Trophoblast cell (in vitro differentiated cells and primary cell): ENCODE measurements around the gene TUBA8.
"Not testable (repeated sequence)": the region's sequence is repeated elsewhere in the genome, so short reads cannot be mapped to it uniquely, and the experiment has no call there.

Experiments
- DNase-seq, 2 donors: peaks; one replicate each; pipeline ENCODE4 v3.0.0-alpha.2; 2016
- H2AFZ ChIP-seq: 2 replicates; pipeline ENCODE4 v1.6.1; 2013; ENCODE audit warnings: low read length, moderate library complexity, mild to moderate bottlenecking; ENCODE audit not compliant: insufficient read depth, poor library complexity
- H2AK5ac ChIP-seq: 2 replicates; pipeline ENCODE4 v1.6.1; 2013; ENCODE audit warnings: mild to moderate bottlenecking, low read length
- H2BK120ac ChIP-seq: 2 replicates; pipeline ENCODE4 v1.6.1; 2013; ENCODE audit warnings: low read length, mild to moderate bottlenecking, moderate library complexity; ENCODE audit not compliant: insufficient read depth, poor library complexity
- H2BK12ac ChIP-seq: 2 replicates; pipeline ENCODE4 v1.6.1; 2013; ENCODE audit warnings: mild to moderate bottlenecking, low read length, moderate library complexity
- H2BK5ac ChIP-seq: 2 replicates; pipeline ENCODE4 v1.6.1; 2013; ENCODE audit warnings: low read length, low read depth, moderate library complexity, mild to moderate bottlenecking; ENCODE audit not compliant: poor library complexity
- H3K14ac ChIP-seq: 2 replicates; pipeline ENCODE4 v1.6.1; 2013; ENCODE audit warnings: mild to moderate bottlenecking, low read length
- H3K18ac ChIP-seq: 2 replicates; pipeline ENCODE4 v1.6.1; 2013; ENCODE audit warnings: mild to moderate bottlenecking, low read length
- H3K23ac ChIP-seq: 2 replicates; pipeline ENCODE4 v1.6.1; 2013; ENCODE audit warnings: low read length
- H3K27ac ChIP-seq: 2 replicates; pipeline ENCODE4 v1.5.1; 2013; ENCODE audit warnings: low read depth, mild to moderate bottlenecking, inconsistent platforms, low read length, moderate library complexity
- H3K27me3 ChIP-seq: 2 replicates; pipeline ENCODE4 v1.6.1; 2013; ENCODE audit warnings: inconsistent platforms, mild to moderate bottlenecking, low read length, moderate library complexity; ENCODE audit not compliant: insufficient read depth
- H3K36me3 ChIP-seq, 2 experiments: 1 replicate in 1 of 2; 2 replicates in 1 of 2; pipeline ENCODE4 v1.6.1; 2013; ENCODE audit warnings: low read length in 2 of 2, mild to moderate bottlenecking in 2 of 2, moderate library complexity in 1 of 2; ENCODE audit not compliant: insufficient read depth in 2 of 2, control insufficient read depth in 1 of 2
- H3K4ac ChIP-seq: 2 replicates; pipeline ENCODE4 v1.6.1; 2013; ENCODE audit warnings: low read depth, mild to moderate bottlenecking, low read length, moderate library complexity
- H3K4me1 ChIP-seq, 2 experiments: 1 replicate in 1 of 2; 2 replicates in 1 of 2; pipeline ENCODE4 v1.6.1; 2013; ENCODE audit warnings: low read length in 2 of 2, mild to moderate bottlenecking in 2 of 2, moderate library complexity in 1 of 2; ENCODE audit not compliant: insufficient read depth in 2 of 2, control insufficient read depth in 1 of 2
- H3K4me2 ChIP-seq: 2 replicates; pipeline ENCODE4 v1.6.1; 2013; ENCODE audit warnings: inconsistent platforms, mild to moderate bottlenecking, low read length, moderate library complexity
- H3K4me3 ChIP-seq: 2 replicates; pipeline ENCODE4 v1.5.1; 2013; ENCODE audit warnings: mild to moderate bottlenecking, low read depth, low read length, inconsistent platforms
- H3K79me1 ChIP-seq: one replicate; pipeline ENCODE4 v1.6.1; 2013; ENCODE audit warnings: low read length
- H3K79me2 ChIP-seq: 2 replicates; pipeline ENCODE4 v1.6.1; 2013; ENCODE audit warnings: low read length, mild to moderate bottlenecking; ENCODE audit not compliant: control insufficient read depth, insufficient read depth, poor library complexity
- H3K9ac ChIP-seq: 2 replicates; pipeline ENCODE4 v1.6.1; 2013; ENCODE audit warnings: mild to moderate bottlenecking, low read length
- H3K9me3 ChIP-seq: 2 replicates; pipeline ENCODE4 v1.6.1; 2013; ENCODE audit warnings: low read depth, mild to moderate bottlenecking, control low read depth, inconsistent platforms, low read length; ENCODE audit not compliant: insufficient read depth
- H4K12ac ChIP-seq: 2 replicates; pipeline ENCODE4 v1.6.1; 2013; ENCODE audit warnings: low read depth, mild to moderate bottlenecking, low read length, moderate library complexity
- H4K8ac ChIP-seq: 2 replicates; pipeline ENCODE4 v1.6.1; 2013; ENCODE audit warnings: low read depth, mild to moderate bottlenecking, low read length, moderate library complexity
- H4K91ac ChIP-seq: one replicate; pipeline ENCODE4 v1.6.1; 2013; ENCODE audit warnings: low read depth, mild to moderate bottlenecking, low read length, moderate library complexity
- WGBS: extraction: QIAGEN DNeasy Blood & Tissue Kit; methylation state at CpG from one replicate; pipeline ENCODE4 v1.1.7; 2013; ENCODE audit warnings: missing lambda C conversion rate; ENCODE audit not compliant: insufficient read length, insufficient coverage; ENCODE audit errors: extremely low coverage; 5-methylcytosine and 5-hydroxymethylcytosine counted together

The TUBA8 gene

GRCh38 chr22:18170284-18170683 is 59.7 kb downstream of the TUBA8 start:
- not testable (repeated sequence) for H2AFZ ChIP-seq, H3K27me3 ChIP-seq, H3K4ac ChIP-seq, H2BK5ac ChIP-seq, H2BK120ac ChIP-seq, H3K4me2 ChIP-seq, H3K14ac ChIP-seq, H3K9me3 ChIP-seq, H3K9ac ChIP-seq, H2BK12ac ChIP-seq, H3K4me1 ChIP-seq, H3K18ac ChIP-seq, H3K79me2 ChIP-seq, H3K36me3 ChIP-seq, H3K27ac ChIP-seq, H3K23ac ChIP-seq, DNase-seq, H4K8ac ChIP-seq, H3K79me1 ChIP-seq, H4K91ac ChIP-seq, H3K4me3 ChIP-seq, H2AK5ac ChIP-seq, H4K12ac ChIP-seq
- no CpG with 5 or more reads among the region's 17 CpGs for WGBS

DNA sequence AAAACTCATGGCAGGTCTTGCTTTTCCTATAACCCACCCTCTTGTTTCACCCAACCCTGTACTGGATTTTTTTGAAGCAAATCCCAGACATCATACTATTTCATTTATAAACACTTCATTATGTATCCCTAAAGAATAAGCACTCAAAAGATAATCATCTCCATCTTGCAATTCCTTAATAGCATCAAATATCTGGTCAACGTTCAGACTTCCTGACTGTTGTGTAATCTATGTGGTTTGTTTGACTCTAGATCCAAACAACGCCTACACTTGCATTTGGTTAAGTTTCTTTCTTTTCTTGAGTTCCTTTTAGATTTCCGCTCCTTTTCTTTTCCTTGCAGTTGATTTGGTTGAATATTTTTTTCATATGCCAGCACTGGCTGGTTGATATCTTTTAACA is 61.6 kb downstream of the TUBA8 start:
- not testable (repeated sequence) for H3K27me3 ChIP-seq, H3K18ac ChIP-seq, H3K4me1 ChIP-seq, H3K79me2 ChIP-seq, H3K4me2 ChIP-seq, H3K27ac ChIP-seq, H2BK120ac ChIP-seq, H4K12ac ChIP-seq, H3K79me1 ChIP-seq, H3K9me3 ChIP-seq, DNase-seq, H3K36me3 ChIP-seq, H3K9ac ChIP-seq, H4K8ac ChIP-seq, H3K23ac ChIP-seq, H3K4ac ChIP-seq, H4K91ac ChIP-seq, H3K4me3 ChIP-seq, H2BK5ac ChIP-seq, H2BK12ac ChIP-seq, H2AK5ac ChIP-seq, H2AFZ ChIP-seq, H3K14ac ChIP-seq
- no CpG with 5 or more reads among the region's 3 CpGs for WGBS

GRCh38 chr22:18172776-18173175 is 62.2 kb downstream of the TUBA8 start:
- not testable (repeated sequence) for H3K9ac ChIP-seq, H3K4me3 ChIP-seq, H3K4me2 ChIP-seq, H2AFZ ChIP-seq, H4K12ac ChIP-seq, H3K14ac ChIP-seq, H2BK5ac ChIP-seq, H3K79me1 ChIP-seq, H3K79me2 ChIP-seq, H2AK5ac ChIP-seq, DNase-seq, H3K4ac ChIP-seq, H3K27me3 ChIP-seq, H3K23ac ChIP-seq, H3K4me1 ChIP-seq, H3K27ac ChIP-seq, H3K18ac ChIP-seq, H3K36me3 ChIP-seq, H2BK120ac ChIP-seq, H4K91ac ChIP-seq, H3K9me3 ChIP-seq, H2BK12ac ChIP-seq, H4K8ac ChIP-seq
- WGBS: no CpG with 5 or more reads among the region's 8 CpGs

- not testable (repeated sequence) for H3K4me1 ChIP-seq, H2BK12ac ChIP-seq, H2BK5ac ChIP-seq, H3K9me3 ChIP-seq, H3K14ac ChIP-seq, H3K18ac ChIP-seq, H3K4ac ChIP-seq, H3K9ac ChIP-seq, H3K4me2 ChIP-seq, H3K79me2 ChIP-seq, H2BK120ac ChIP-seq, H4K91ac ChIP-seq, DNase-seq, H2AFZ ChIP-seq, H3K79me1 ChIP-seq, H3K27ac ChIP-seq, H3K23ac ChIP-seq, H3K27me3 ChIP-seq, H2AK5ac ChIP-seq, H4K8ac ChIP-seq, H3K36me3 ChIP-seq, H3K4me3 ChIP-seq, H4K12ac ChIP-seq
- WGBS: no CpG with 5 or more reads among the region's 2 CpGs
These were observed 62.8 kb downstream of the TUBA8 start for GRCh38 chr22:18173441-18173840.
